ENCODE measurements around the gene FAM53B.

The FAM53B gene

DNA sequence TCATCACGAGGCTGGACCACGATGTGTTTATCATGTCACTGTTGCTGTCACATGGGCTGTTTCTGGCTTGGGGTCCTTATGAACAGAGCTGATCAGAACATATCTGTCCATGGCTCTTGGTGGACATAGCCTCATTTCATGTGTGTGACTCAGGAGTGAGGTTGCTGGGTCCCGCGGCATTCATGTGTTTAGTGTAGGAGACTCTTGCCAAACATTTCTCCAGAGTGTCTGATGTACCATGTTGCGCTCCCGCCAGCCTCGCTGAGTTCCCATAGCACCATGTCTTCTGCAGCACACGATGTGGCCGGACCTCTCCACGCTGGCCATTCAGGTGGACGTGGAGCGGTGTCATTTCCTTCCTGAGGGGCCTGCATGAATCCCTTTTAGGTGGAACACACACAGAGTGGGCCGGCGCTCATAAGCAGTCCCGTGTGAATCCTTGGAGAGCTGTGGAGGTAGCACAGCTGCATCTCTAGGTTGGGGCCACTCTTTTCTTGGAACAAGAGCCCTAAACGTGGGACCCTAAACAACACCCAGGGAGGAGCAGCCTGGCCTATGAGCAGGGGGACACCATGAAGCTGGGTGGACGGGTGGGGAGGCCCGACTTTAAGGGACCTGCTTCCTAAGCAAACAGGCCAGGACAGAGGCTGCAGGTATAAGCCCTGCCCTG is 147.9 kb downstream of the FAM53B start:
- FAIRE-seq (no peak), DNase-seq (ENCODE audit: insufficient read length, low spot score) (no peak)
- TF ChIP-seq POLR2A (IDR thresholded peaks at IDR 0.05; ENCODE audit: low read depth, low read length) (no peak), SPI1 (IDR thresholded peaks at IDR 0.05; ENCODE audit: low read depth, low read length) (no peak), POLR2AphosphoS5 (IDR thresholded peaks at IDR 0.05; ENCODE audit: low read depth, low read length) (no peak), PAX5 (IDR thresholded peaks at IDR 0.05; ENCODE audit: insufficient read depth, low read length, severe bottlenecking) (no peak), POU2F2 (IDR thresholded peaks at IDR 0.05; ENCODE audit: low read depth, low read length) (no peak), TAF1 (IDR thresholded peaks at IDR 0.05; ENCODE audit: low read depth, low read length) (no peak)

DNA sequence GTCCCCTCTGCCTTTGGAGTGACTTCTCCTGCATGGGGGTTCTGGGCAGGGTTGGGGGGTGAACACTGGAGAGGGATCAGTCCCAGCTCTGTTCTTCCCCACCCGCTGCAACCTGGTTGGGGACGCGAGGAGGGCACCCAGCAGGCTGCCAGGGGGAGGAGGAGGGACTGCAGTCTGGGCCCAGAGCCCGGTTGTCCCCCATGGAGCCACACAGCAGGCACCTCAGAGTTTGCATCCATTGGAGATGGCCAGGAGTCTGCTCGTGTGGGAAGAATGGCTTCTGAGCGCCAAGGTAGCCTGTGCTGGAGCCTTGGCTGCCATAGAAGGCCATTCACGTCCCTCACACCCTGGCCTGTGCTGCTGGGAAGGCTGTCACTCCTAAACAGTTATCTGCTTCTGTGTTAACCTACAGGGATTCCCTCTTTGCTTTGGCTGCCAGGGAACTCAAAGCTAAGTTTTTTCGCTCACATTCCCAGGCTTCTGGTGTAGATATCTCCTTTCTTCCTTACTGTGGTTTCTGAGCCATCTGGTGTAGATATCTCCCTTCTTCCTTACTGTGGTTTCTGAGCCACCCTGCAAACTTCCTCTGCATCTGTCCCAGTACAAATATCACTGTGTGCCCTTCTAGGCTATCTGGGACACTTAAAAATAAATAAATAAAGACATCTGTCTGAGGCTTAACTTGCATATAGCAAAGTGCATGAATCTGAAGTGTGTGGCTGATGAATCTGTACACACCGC is 148.9 kb downstream of the FAM53B start:
- FAIRE-seq (no peak), DNase-seq (ENCODE audit: insufficient read length, low spot score) (no peak)
- no peak for TF ChIP-seq POLR2A (IDR thresholded peaks at IDR 0.05; ENCODE audit: low read depth, low read length)
- no peak for TF ChIP-seq SPI1 (IDR thresholded peaks at IDR 0.05; ENCODE audit: low read depth, low read length)
- no peak for TF ChIP-seq POLR2AphosphoS5 (IDR thresholded peaks at IDR 0.05; ENCODE audit: low read depth, low read length)
- TF ChIP-seq POU2F2 (IDR thresholded peaks at IDR 0.05; ENCODE audit: low read depth, low read length), result no peak
- TF ChIP-seq PAX5 (IDR thresholded peaks at IDR 0.05; ENCODE audit: insufficient read depth, low read length, severe bottlenecking), result no peak
- no peak for TF ChIP-seq TAF1 (IDR thresholded peaks at IDR 0.05; ENCODE audit: low read depth, low read length)

DNA sequence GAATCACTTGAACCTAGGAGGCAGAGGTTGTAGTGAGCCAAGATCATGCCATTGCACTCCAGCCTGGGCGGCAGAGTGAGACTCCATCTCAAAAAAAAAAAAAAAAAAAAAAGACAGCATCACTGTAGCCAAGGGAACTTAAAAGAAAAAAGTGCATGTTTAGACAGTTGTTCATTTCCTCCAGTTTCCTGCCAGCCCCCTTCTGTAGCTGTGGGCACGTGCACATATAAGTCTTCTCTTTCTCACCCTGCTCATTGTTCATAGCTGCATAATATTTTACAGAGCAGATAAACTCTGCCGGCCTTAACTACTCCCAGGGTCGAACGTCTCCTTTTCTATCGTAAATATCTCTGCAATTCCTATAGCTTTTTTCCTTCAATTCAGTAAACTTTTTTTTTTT is 149.9 kb downstream of the FAM53B start:
- TF ChIP-seq TAF1 (IDR thresholded peaks at IDR 0.05; ENCODE audit: low read depth, low read length), result no peak
- TF ChIP-seq POLR2AphosphoS5 (IDR thresholded peaks at IDR 0.05; ENCODE audit: low read depth, low read length), result no peak
- no peak for TF ChIP-seq POU2F2 (IDR thresholded peaks at IDR 0.05; ENCODE audit: low read depth, low read length)
- TF ChIP-seq POLR2A (IDR thresholded peaks at IDR 0.05; ENCODE audit: low read depth, low read length), result no peak
- TF ChIP-seq PAX5 (IDR thresholded peaks at IDR 0.05; ENCODE audit: insufficient read depth, low read length, severe bottlenecking), result no peak
- TF ChIP-seq SPI1 (IDR thresholded peaks at IDR 0.05; ENCODE audit: low read depth, low read length), result no peak
- no peak for FAIRE-seq
- no peak for DNase-seq (ENCODE audit: insufficient read length, low spot score)

DNA sequence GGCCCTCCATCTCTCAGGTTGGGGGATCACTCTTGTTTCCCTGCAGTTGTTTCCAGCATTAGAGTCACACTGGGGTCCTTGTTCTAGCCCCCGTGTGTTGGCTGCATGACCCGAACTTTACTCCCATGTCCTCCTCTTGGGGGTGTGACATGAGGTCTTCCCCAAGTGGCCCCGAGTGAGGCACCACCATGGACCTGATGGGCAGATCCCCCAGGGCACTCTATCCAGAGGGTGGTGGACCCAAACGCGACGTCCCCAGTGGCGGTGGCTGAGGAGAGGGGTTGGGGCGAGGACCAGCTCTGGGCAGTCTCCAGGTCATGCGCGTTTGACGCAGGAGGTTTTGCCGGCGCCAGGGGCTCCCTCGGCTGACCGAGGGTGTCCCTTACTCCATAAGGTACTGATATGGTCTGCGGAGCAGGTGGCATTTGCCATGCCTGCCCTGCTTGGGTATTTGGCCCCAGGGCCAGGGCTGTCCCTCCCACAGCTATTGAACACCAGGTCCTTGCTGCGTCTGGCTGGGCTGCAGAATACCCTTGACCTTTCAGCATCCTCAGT is 150.7 kb downstream of the FAM53B start:
- FAIRE-seq, result no peak
- TF ChIP-seq SPI1 (IDR thresholded peaks at IDR 0.05; ENCODE audit: low read depth, low read length) (no peak), POLR2A (IDR thresholded peaks at IDR 0.05; ENCODE audit: low read depth, low read length) (no peak), TAF1 (IDR thresholded peaks at IDR 0.05; ENCODE audit: low read depth, low read length) (no peak), POU2F2 (IDR thresholded peaks at IDR 0.05; ENCODE audit: low read depth, low read length) (no peak), POLR2AphosphoS5 (IDR thresholded peaks at IDR 0.05; ENCODE audit: low read depth, low read length) (no peak), PAX5 (IDR thresholded peaks at IDR 0.05; ENCODE audit: insufficient read depth, low read length, severe bottlenecking) (no peak)
- no peak for DNase-seq (ENCODE audit: insufficient read length, low spot score)

DNA sequence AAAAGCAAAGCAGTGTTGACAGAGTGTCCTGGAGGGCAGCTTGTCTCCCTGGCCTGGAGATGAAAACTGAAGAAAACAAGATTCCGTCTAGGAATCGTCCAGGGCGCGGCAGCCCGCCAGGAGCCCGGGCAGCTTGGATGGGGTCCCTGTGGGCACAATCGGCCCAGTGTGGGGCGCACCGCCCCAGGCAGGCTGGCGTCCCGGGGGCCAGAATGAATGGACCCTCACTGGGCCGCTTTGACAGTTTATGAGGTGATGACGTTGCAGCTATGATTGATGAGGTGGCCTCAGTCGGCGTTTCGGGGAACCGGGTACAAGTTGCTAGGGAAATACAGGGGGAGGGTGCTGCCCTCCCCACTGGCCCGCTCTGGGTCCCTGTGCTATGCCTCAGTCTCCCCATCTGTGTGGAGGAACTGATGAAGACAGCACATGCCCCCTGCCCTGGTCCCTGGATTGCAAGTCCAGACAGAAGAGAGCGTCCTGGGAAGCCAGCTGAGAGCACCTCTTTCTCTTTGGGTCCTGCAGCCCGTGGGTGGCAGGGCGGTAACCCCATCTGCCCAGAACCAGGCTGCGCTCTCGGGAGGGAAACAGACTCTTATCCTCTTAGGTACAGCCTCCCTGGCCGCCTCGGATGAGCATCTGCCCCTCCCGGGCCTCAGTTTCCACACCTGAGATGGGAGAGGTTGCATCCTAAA is 151.3 kb downstream of the FAM53B start:
- no peak for TF ChIP-seq PAX5 (IDR thresholded peaks at IDR 0.05; ENCODE audit: insufficient read depth, low read length, severe bottlenecking)
- TF ChIP-seq TAF1 (IDR thresholded peaks at IDR 0.05; ENCODE audit: low read depth, low read length), result no peak
- no peak for TF ChIP-seq POLR2AphosphoS5 (IDR thresholded peaks at IDR 0.05; ENCODE audit: low read depth, low read length)
- TF ChIP-seq POU2F2 (IDR thresholded peaks at IDR 0.05; ENCODE audit: low read depth, low read length), result no peak
- no peak for TF ChIP-seq POLR2A (IDR thresholded peaks at IDR 0.05; ENCODE audit: low read depth, low read length)
- no peak for TF ChIP-seq SPI1 (IDR thresholded peaks at IDR 0.05; ENCODE audit: low read depth, low read length)
- no peak for DNase-seq (ENCODE audit: insufficient read length, low spot score)
- no peak for FAIRE-seq

DNA sequence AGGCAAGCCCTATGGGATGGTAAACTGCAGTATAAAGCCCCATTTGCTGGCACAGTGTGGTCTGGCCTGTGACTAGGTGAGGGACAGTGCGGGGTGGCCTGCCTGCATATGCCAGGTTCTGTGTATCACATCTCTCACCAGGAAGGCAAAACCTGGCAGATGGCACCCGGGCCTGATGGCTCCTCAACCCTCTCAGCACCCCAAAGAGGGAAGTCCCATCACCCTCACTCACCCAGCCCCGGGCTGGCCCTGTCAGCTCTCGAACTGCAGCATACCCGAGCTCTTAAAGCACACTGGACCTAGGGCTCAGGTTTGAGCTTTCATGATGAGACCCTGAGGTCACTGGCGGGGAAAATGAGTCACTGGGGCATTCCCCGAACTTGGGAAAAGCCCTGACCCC is 152.1 kb downstream of the FAM53B start:
- TF ChIP-seq POU2F2 (IDR thresholded peaks at IDR 0.05; ENCODE audit: low read depth, low read length) (no peak), PAX5 (IDR thresholded peaks at IDR 0.05; ENCODE audit: insufficient read depth, low read length, severe bottlenecking) (no peak), POLR2A (IDR thresholded peaks at IDR 0.05; ENCODE audit: low read depth, low read length) (no peak), POLR2AphosphoS5 (IDR thresholded peaks at IDR 0.05; ENCODE audit: low read depth, low read length) (no peak), TAF1 (IDR thresholded peaks at IDR 0.05; ENCODE audit: low read depth, low read length) (no peak), SPI1 (IDR thresholded peaks at IDR 0.05; ENCODE audit: low read depth, low read length) (no peak)
- no peak for FAIRE-seq
- no peak for DNase-seq (ENCODE audit: insufficient read length, low spot score)

DNA sequence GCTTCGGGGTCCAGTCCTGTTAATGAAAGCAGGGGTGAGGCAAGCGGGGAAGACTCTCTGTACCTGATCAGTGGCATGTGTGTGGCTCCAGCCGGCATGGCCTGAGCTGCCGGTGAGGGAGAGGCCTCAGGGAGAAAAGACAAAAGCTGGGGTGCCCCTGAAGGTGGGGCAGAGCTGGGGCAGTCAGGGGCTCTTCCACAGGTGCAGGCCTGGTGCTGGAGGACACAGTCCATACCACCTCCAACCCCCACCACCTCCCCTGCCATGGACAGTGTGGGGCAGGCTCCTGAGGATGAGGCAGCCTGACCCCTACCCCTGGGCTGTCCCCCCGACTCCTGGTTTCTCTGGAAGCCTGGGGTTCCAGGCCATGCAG is 153.1 kb downstream of the FAM53B start:
- FAIRE-seq (no peak), DNase-seq (ENCODE audit: insufficient read length, low spot score) (no peak)
- TF ChIP-seq POLR2A (IDR thresholded peaks at IDR 0.05; ENCODE audit: low read depth, low read length) (no peak), POLR2AphosphoS5 (IDR thresholded peaks at IDR 0.05; ENCODE audit: low read depth, low read length) (no peak), POU2F2 (IDR thresholded peaks at IDR 0.05; ENCODE audit: low read depth, low read length) (no peak), TAF1 (IDR thresholded peaks at IDR 0.05; ENCODE audit: low read depth, low read length) (no peak), SPI1 (IDR thresholded peaks at IDR 0.05; ENCODE audit: low read depth, low read length) (no peak), PAX5 (IDR thresholded peaks at IDR 0.05; ENCODE audit: insufficient read depth, low read length, severe bottlenecking) (no peak)

DNA sequence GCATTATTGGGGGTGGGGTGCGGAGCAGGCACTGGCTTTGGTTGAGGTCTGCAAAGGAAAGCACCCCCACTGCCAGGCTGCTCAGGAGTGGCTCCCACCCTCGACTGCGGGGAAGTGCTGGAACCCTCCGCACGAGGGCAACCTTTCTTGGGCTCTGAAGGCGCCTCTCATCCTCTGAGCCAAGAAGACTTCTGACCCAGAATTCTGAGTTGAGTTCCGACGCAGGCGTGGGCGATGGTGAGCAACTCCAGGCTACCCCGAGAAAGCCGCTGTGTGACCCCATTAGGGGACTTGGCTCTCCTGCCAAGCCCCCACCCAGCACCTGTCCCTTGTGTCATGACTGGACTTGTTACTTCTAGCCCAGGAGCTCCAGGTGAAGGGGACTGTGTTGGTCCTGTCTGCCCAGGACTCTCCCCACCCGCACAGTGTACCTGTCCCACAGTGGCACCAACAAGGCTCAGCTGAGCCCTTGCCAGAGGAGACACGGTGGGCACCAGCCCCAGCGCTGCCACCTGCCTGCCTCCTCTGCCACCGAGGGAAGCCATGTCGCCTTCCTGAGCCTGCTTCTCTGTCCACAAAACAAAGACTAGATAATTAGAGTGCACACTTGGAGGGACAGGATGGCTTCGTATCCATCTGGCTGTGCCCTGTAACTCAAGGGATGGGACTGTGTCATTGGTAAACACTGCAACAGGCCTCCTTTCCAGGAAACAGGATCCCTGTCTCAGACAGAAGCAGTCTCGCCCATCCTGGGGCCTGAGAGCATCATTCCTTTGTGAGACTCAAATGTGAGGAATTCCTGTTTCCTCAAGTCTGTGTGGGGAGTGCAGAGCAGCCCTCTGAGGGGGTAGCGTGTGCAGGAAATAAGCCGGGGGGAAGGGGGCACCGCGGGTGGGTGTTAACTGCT is 153.7 kb downstream of the FAM53B start:
- no peak for DNase-seq (ENCODE audit: insufficient read length, low spot score)
- FAIRE-seq, result no peak
- no peak for TF ChIP-seq POLR2AphosphoS5 (IDR thresholded peaks at IDR 0.05; ENCODE audit: low read depth, low read length)
- TF ChIP-seq TAF1 (IDR thresholded peaks at IDR 0.05; ENCODE audit: low read depth, low read length), result no peak
- TF ChIP-seq SPI1 (IDR thresholded peaks at IDR 0.05; ENCODE audit: low read depth, low read length), result no peak
- no peak for TF ChIP-seq PAX5 (IDR thresholded peaks at IDR 0.05; ENCODE audit: insufficient read depth, low read length, severe bottlenecking)
- no peak for TF ChIP-seq POLR2A (IDR thresholded peaks at IDR 0.05; ENCODE audit: low read depth, low read length)
- TF ChIP-seq POU2F2 (IDR thresholded peaks at IDR 0.05; ENCODE audit: low read depth, low read length), result no peak

Data from GM12891 (cell line).